ENCODE data around the gene DYNC2I2.
A peak's percentile ranks its signal among the peaks of the same experiment; 100 is the strongest.

DYNC2I2 gene

DNA sequence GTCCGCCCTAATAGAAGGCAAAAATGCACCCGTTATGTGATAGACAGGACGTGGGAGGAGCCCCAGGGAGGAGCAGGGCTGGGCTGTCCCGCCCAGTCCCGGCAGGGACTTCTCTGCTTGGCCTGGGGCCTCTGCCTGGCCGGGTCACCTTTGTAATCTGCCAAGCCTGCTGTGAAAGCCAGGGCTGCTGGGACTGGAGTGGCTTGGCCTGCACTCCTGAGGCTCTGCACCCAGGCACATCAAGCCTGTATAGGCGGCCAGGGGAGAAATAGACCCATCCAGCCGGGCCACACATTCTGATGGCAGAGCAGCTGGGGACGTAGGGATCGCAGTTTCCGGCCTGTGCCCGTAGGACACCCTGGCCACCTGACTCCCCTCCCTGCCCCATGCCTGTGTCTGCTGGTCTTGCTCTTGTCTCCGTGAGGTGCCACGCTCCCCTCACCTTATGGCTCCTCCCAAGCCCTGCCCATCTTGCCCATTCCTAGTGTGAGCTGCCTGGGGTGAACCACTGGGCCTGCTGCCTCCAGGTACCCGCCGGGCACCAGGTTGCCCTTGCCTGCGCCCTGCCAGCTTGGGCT, 28.1 kb downstream of the DYNC2I2 start:
- no peaks in the 10 kb centered on the region for H3K79me2 ChIP-seq (ENCODE audit: control insufficient read depth, insufficient read depth, low read length)
- H3K4me1 ChIP-seq (ENCODE audit: control insufficient read depth, low read depth, low read length) = no peaks in the 10 kb centered on the region
- H3K4me3 ChIP-seq (ENCODE audit: low read length) = no peak overlapping the region
- no peak overlapping the region for H2AK5ac ChIP-seq (ENCODE audit: low read length)
- no peak overlapping the region for H3K18ac ChIP-seq (ENCODE audit: low read length)
- H3K4ac ChIP-seq (ENCODE audit: low read depth, low read length) = no peak overlapping the region
- H3K27ac ChIP-seq (ENCODE audit: low read depth, low read length) = no peak overlapping the region
- no peak overlapping the region for H3K23ac ChIP-seq (ENCODE audit: low read length)
- no peak overlapping the region for H3K9ac ChIP-seq (ENCODE audit: low read length)
- H4K8ac ChIP-seq (ENCODE audit: low read depth, low read length) = no peak overlapping the region
- H4K5ac ChIP-seq (ENCODE audit: low read length) = no peak overlapping the region
- no CpG with 5 or more reads among the region's 17 CpGs for WGBS (ENCODE audit: extremely low coverage, insufficient coverage, low lambda C conversion rate)
- peaks cover 17% of the 10 kb centered on the region for H3K36me3 ChIP-seq (ENCODE audit: control insufficient read depth, insufficient read depth, low read length)
- H2BK15ac ChIP-seq (replicated peaks; ENCODE audit: low read depth) = no peak overlapping the region
- no peak overlapping the region for H2BK120ac ChIP-seq (ENCODE audit: low read depth, low read length)
- peak; percentile 37 for DNase-seq
- no peaks in the 10 kb centered on the region for H3K27me3 ChIP-seq (ENCODE audit: insufficient read depth, low read length, poor library complexity)
- no peak overlapping the region for H3K56ac ChIP-seq (ENCODE audit: low read length)
- H3K4me2 ChIP-seq (ENCODE audit: low read length) = no peak overlapping the region
- H3K79me1 ChIP-seq (ENCODE audit: low read length) = no peaks in the 10 kb centered on the region
- H2BK5ac ChIP-seq (ENCODE audit: low read length) = no peak overlapping the region

DNA sequence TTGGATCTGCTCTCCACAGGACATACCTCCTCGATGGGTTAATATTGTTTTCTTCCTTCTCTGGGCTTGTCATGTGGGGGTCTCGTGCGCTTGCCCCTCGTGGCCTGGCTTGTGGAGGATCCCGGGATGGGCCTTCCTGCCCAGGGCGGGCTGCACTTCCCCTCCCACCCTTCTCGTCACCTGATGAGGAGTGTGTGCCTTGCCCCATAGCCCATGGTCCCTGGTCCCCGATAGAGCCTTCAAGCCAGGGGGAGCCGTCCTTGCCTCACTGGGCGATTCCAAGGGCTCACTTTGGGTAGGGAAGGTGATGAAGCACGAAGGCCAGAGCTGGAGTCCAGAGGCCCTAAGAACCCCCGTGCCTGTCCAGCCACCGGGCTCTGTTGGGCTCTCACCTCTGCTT, 28.7 kb downstream of the DYNC2I2 start:
- Histone ChIP-seq H3K4me1 (ENCODE audit: control insufficient read depth, low read depth, low read length) (no peaks in the 10 kb centered on the region), H2BK15ac (replicated peaks; ENCODE audit: low read depth) (no peak overlapping the region), H3K36me3 (ENCODE audit: control insufficient read depth, insufficient read depth, low read length) (peaks cover 17% of the 10 kb centered on the region), H4K8ac (ENCODE audit: low read depth, low read length) (no peak overlapping the region), H2AK5ac (ENCODE audit: low read length) (no peak overlapping the region), H3K27me3 (ENCODE audit: insufficient read depth, low read length, poor library complexity) (no peaks in the 10 kb centered on the region), H3K23ac (ENCODE audit: low read length) (no peak overlapping the region), H3K27ac (ENCODE audit: low read depth, low read length) (no peak overlapping the region), H3K18ac (ENCODE audit: low read length) (no peak overlapping the region), H3K79me2 (ENCODE audit: control insufficient read depth, insufficient read depth, low read length) (no peaks in the 10 kb centered on the region), H3K9ac (ENCODE audit: low read length) (no peak overlapping the region), H4K5ac (ENCODE audit: low read length) (no peak overlapping the region), H3K4me3 (ENCODE audit: low read length) (no peak overlapping the region), H3K79me1 (ENCODE audit: low read length) (no peaks in the 10 kb centered on the region), H3K4me2 (ENCODE audit: low read length) (no peak overlapping the region), H3K56ac (ENCODE audit: low read length) (no peak overlapping the region), H2BK120ac (ENCODE audit: low read depth, low read length) (no peak overlapping the region), H2BK5ac (ENCODE audit: low read length) (no peak overlapping the region), H3K4ac (ENCODE audit: low read depth, low read length) (no peak overlapping the region)
- DNase-seq = no peak
- WGBS (ENCODE audit: extremely low coverage, insufficient coverage, low lambda C conversion rate) = no CpG with 5 or more reads among the region's 13 CpGs

DNA sequence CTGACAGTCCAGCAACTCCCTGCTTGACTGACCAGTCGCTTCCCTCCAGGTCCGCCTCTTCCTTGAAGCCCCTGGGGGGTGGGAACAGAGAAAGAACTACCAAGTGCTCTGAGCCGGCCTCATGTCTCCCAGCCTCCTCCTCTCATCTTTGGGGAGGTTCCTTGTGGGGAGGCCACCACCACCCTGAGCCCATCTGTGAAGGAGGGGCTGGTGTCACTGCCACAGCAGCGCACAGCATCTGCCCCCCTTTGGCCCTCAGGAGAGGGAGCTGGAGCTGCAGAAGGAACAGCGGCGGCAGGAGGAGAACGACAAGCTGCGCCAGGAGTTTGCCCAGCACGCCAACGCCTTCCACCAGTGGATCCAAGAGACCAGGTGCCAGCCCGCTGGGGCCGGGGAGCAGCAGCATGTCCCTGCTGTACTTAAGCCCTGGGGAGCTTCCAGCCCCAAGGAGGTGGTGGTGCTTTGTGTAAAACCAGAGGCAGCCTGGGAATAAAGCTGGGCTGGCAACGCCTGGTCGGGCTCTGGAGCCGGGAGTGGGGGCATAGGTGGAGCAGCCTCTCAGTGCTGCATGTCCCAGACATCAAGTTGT, 29.4 kb downstream of the DYNC2I2 start:
- Histone ChIP-seq H2BK15ac (replicated peaks; ENCODE audit: low read depth) (no peak overlapping the region), H2BK5ac (ENCODE audit: low read length) (no peak overlapping the region), H4K5ac (ENCODE audit: low read length) (no peak overlapping the region), H3K27me3 (ENCODE audit: insufficient read depth, low read length, poor library complexity) (no peaks in the 10 kb centered on the region), H3K79me2 (ENCODE audit: control insufficient read depth, insufficient read depth, low read length) (no peaks in the 10 kb centered on the region), H3K18ac (ENCODE audit: low read length) (no peak overlapping the region), H3K27ac (ENCODE audit: low read depth, low read length) (no peak overlapping the region), H3K56ac (ENCODE audit: low read length) (no peak overlapping the region), H3K4me1 (ENCODE audit: control insufficient read depth, low read depth, low read length) (no peaks in the 10 kb centered on the region), H3K79me1 (ENCODE audit: low read length) (no peaks in the 10 kb centered on the region), H2BK120ac (ENCODE audit: low read depth, low read length) (no peak overlapping the region), H3K36me3 (ENCODE audit: control insufficient read depth, insufficient read depth, low read length) (peaks cover 11% of the 10 kb centered on the region), H2AK5ac (ENCODE audit: low read length) (no peak overlapping the region), H3K23ac (ENCODE audit: low read length) (no peak overlapping the region), H3K4me3 (ENCODE audit: low read length) (no peak overlapping the region), H3K4me2 (ENCODE audit: low read length) (no peak overlapping the region), H3K4ac (ENCODE audit: low read depth, low read length) (no peak overlapping the region), H3K9ac (ENCODE audit: low read length) (no peak overlapping the region), H4K8ac (ENCODE audit: low read depth, low read length) (no peak overlapping the region)
- no peak for DNase-seq
- WGBS (ENCODE audit: extremely low coverage, insufficient coverage, low lambda C conversion rate) = no CpG with 5 or more reads among the region's 15 CpGs

DNA sequence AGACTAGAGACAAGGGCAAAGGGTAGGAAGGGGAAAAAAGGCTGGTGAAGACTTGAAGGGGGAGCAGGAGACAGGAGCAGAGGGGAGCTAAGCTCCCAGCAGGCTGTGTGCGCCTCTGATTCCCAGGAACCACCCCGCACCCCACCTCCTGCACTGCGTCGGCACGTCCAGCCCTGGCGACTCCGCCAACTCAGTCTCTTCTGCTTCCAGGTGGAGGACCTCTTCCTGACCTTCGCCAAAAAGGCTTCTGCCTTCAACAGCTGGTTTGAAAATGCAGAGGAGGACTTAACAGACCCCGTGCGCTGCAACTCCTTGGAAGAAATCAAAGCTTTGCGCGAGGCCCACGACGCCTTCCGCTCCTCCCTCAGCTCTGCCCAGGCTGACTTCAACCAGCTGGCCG, 30.5 kb downstream of the DYNC2I2 start:
- H2AK5ac ChIP-seq (ENCODE audit: low read length) = no peak overlapping the region
- no CpG with 5 or more reads among the region's 16 CpGs for WGBS (ENCODE audit: extremely low coverage, insufficient coverage, low lambda C conversion rate)
- H3K4ac ChIP-seq (ENCODE audit: low read depth, low read length) = no peak overlapping the region
- H2BK120ac ChIP-seq (ENCODE audit: low read depth, low read length) = no peak overlapping the region
- no peak overlapping the region for H3K4me3 ChIP-seq (ENCODE audit: low read length)
- peaks cover 9% of the 10 kb centered on the region for H3K36me3 ChIP-seq (ENCODE audit: control insufficient read depth, insufficient read depth, low read length)
- no peak for DNase-seq
- no peaks in the 10 kb centered on the region for H3K4me1 ChIP-seq (ENCODE audit: control insufficient read depth, low read depth, low read length)
- H3K27me3 ChIP-seq (ENCODE audit: insufficient read depth, low read length, poor library complexity) = no peaks in the 10 kb centered on the region
- H4K8ac ChIP-seq (ENCODE audit: low read depth, low read length) = no peak overlapping the region
- no peaks in the 10 kb centered on the region for H3K79me1 ChIP-seq (ENCODE audit: low read length)
- no peak overlapping the region for H2BK15ac ChIP-seq (replicated peaks; ENCODE audit: low read depth)
- no peak overlapping the region for H3K4me2 ChIP-seq (ENCODE audit: low read length)
- no peak overlapping the region for H4K5ac ChIP-seq (ENCODE audit: low read length)
- no peak overlapping the region for H3K56ac ChIP-seq (ENCODE audit: low read length)
- H2BK5ac ChIP-seq (ENCODE audit: low read length) = no peak overlapping the region
- no peak overlapping the region for H3K27ac ChIP-seq (ENCODE audit: low read depth, low read length)
- no peaks in the 10 kb centered on the region for H3K79me2 ChIP-seq (ENCODE audit: control insufficient read depth, insufficient read depth, low read length)
- H3K9ac ChIP-seq (ENCODE audit: low read length) = no peak overlapping the region
- H3K18ac ChIP-seq (ENCODE audit: low read length) = no peak overlapping the region
- H3K23ac ChIP-seq (ENCODE audit: low read length) = no peak overlapping the region

DNA sequence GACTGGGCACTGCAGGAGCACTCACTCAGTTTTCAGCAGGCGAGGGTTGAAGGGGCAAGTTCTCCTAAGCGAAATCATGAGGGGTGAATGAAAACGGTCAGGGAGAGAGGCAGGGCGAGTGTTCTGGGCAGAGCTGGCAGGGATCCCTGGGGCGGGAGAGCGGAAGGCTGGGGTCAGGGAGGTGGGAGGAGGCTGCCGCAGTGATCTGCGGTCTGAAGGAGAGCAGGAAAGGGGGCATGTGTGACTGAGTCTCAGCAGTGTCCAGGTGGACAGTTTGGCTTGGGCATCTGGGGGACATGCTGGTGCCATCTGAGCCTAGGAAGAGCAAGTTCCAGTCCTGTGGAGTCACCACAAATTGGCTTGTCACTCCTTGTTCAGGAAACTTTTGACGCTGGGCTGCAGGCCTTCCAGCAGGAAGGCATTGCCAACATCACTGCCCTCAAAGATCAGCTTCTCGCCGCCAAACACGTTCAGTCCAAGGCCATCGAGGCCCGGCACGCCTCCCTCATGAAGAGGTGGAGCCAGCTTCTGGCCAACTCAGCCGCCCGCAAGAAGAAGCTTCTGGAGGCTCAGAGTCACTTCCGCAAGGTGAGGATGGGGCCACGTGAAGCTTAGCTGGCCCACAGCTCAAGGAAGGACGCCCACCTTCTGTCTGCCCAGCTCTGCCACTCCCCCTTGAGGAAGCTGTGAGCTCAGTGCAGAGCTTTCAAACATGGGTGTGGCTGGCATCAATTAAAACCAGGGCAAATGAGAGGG, 31.1 kb downstream of the DYNC2I2 start:
- H3K36me3 ChIP-seq (ENCODE audit: control insufficient read depth, insufficient read depth, low read length) = peaks cover 11% of the 10 kb centered on the region
- H3K4me1 ChIP-seq (ENCODE audit: control insufficient read depth, low read depth, low read length) = no peaks in the 10 kb centered on the region
- DNase-seq = no peak
- no peaks in the 10 kb centered on the region for H3K79me2 ChIP-seq (ENCODE audit: control insufficient read depth, insufficient read depth, low read length)
- H4K8ac ChIP-seq (ENCODE audit: low read depth, low read length) = no peak overlapping the region
- no peak overlapping the region for H3K4me3 ChIP-seq (ENCODE audit: low read length)
- no peak overlapping the region for H3K23ac ChIP-seq (ENCODE audit: low read length)
- no peak overlapping the region for H3K18ac ChIP-seq (ENCODE audit: low read length)
- no peak overlapping the region for H3K4me2 ChIP-seq (ENCODE audit: low read length)
- H2BK5ac ChIP-seq (ENCODE audit: low read length) = no peak overlapping the region
- no peak overlapping the region for H4K5ac ChIP-seq (ENCODE audit: low read length)
- H2BK120ac ChIP-seq (ENCODE audit: low read depth, low read length) = no peak overlapping the region
- H3K4ac ChIP-seq (ENCODE audit: low read depth, low read length) = no peak overlapping the region
- no peak overlapping the region for H3K27ac ChIP-seq (ENCODE audit: low read depth, low read length)
- WGBS (ENCODE audit: extremely low coverage, insufficient coverage, low lambda C conversion rate) = no CpG with 5 or more reads among the region's 20 CpGs
- H3K9ac ChIP-seq (ENCODE audit: low read length) = no peak overlapping the region
- no peak overlapping the region for H2BK15ac ChIP-seq (replicated peaks; ENCODE audit: low read depth)
- no peaks in the 10 kb centered on the region for H3K79me1 ChIP-seq (ENCODE audit: low read length)
- no peak overlapping the region for H2AK5ac ChIP-seq (ENCODE audit: low read length)
- no peaks in the 10 kb centered on the region for H3K27me3 ChIP-seq (ENCODE audit: insufficient read depth, low read length, poor library complexity)
- H3K56ac ChIP-seq (ENCODE audit: low read length) = no peak overlapping the region

Measured in mesendoderm (in vitro differentiated cells).